Brain pericyte (primary cell): ENCODE results near the gene LIN52.
A peak's percentile ranks its signal among the peaks of the same experiment; 100 is the strongest.

Source experiments
- DNase-seq: peaks from one replicate; pipeline ENCODE4 v3.0.0-alpha.2; 2012; ENCODE audit warnings: low read depth, low spot score

LIN52 gene

GRCh38 chr14:74084277-74085046 is at the start of gene LIN52, which contains the start of gene ALDH6A1:
TSS of gene LIN52 (plus strand) at chr14:74084956. CDS start at chr14:74084975, 19 bp downstream.
TSS of gene ALDH6A1 (minus strand) at chr14:74084453. CDS start at chr14:74084394, 59 bp downstream.
- DNase-seq: peak; percentile 100

DNA sequence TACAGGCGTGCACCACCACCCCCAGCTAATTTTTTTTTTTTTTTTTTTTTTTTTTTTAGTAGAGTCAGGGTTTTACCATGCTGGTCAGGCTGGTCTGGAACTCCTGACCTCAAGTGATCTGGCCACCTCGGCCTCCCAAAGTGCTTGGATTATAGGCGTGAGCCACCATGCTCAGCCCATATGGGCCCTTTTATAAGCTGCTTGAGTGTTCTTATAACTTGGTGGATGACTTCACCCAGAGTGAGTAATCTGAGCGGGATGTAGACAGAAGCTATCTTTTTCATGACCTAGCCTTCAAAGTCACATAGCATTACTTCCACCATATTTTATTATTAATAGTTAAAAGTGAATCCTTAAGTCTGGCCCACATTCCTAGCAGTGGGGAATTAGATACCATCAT is 49.2 kb upstream of the LIN52 start:
- no peak for DNase-seq

DNA sequence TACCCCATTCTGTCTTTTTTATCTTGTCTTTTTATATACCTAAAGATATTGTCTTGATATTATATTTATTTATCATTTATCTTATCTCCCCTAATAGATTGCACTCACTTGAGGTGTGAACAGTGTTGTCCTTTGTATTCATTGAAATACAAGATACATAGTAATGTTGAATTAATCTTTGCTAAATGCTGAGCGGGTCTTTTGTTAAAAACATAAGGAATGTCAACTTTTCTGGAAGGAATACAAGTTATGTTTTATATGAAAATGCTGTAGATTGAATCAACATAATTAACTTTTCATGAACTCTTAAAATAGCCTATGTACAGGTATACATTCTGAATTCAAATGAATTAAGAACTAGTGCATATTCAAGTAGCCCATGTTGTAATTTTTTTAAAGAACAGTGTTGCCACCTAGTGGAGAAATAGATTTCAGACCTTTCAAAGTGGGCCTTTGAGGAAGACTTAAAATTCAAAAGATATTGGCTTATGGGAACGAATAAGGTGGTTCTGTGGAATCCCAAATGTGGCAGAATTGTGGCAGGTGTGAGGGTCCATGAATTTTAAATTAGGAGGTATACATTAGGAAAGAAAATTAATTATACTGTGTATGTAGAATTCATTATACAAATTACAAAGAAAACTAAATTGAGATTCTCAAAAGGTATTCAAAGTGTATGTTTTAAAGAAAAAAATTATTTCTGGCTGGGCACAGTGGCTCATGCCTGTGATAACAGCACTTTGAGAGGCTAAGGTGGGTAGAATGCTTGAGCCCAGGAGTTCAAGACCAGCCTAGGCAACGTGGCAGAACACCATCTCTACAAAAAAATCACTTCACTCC is 46.5 kb upstream of the LIN52 start:
- peak; percentile 11 for DNase-seq

- DNase-seq: no peak
Measured at GRCh38 chr14:74042296-74042695, 42.5 kb upstream of the LIN52 start.

GRCh38 chr14:74045522-74045921 is 39.2 kb upstream of the LIN52 start:
- no peak for DNase-seq

GRCh38 chr14:74048281-74048680 is 36.5 kb upstream of the LIN52 start:
- DNase-seq: no peak

DNA sequence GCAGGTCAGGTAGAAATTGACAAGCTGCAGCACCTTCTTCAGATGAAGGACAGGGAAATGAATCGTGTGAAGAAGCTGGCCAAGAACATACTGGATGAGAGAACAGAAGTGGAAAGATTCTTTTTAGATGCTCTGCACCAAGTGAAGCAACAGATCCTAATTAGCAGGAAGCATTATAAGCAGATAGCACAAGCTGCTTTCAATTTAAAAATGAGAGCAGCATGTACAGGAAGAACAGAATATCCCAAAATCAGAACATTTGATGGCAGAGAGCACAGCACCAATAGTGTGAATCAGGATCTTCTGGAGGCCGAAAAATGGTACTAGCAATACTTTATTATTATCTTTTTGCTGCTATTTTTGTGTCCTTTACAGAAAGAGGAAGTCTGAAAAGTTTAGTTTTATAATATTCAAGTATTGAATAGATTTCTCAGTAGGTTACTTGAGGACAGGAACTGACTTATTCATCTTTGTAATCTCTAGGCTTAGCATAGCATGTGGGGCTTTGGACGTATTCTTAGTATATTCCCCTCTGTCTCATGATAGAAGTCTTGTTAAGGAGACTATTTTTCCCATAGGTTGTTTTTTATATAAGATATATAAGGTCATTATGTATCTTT is 34.8 kb upstream of the LIN52 start:
- DNase-seq: no peak

DNA sequence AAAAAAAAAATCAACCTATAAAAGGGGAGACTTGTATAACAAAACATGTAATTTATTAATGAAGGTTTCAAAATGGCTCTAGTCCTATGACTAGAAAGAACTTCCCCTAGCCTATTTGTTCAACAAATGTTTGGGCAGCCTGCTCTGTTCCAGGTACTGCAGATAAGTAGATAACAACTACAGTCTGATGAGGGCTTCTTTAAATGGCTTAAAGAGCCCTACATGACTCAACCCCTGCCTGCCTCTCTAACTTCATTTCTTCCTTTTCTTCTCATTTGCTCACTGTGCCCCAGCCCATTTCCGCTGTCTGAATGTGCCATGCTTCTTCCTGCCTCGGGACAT is 22.0 kb upstream of the LIN52 start:
- no peak for DNase-seq

GRCh38 chr14:74064426-74064825 is 20.3 kb upstream of the LIN52 start:
- no peak for DNase-seq

GRCh38 chr14:74064883-74065282 is 19.9 kb upstream of the LIN52 start:
- no peak for DNase-seq

GRCh38 chr14:74065746-74066575 is 18.8 kb upstream of the LIN52 start:
- DNase-seq: no peak

DNA sequence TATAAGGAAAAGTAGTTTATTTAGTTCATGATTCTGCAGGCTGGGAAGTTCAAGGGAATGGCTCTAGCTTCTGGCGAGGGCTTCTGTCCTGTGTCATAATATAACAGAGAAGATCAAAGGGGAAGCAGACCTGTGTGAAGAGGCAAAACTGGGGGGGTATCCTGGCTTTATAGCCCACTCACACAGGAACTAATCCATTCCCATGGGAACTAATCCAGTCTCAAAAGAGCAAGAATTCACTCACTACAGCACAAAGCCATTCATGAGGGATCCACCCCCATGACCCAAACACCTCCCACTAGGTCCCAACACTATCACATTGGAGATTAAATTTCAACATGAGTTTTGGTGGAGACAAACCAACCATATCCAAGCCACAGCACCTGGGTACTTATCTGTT is 7.4 kb upstream of the LIN52 start:
- DNase-seq: no peak

GRCh38 chr14:74080820-74081460 is 3.8 kb upstream of the LIN52 start:
- DNase-seq: no peak

- DNase-seq: no peak
Measured at GRCh38 chr14:74081491-74081890, 3.3 kb upstream of the LIN52 start.

DNA sequence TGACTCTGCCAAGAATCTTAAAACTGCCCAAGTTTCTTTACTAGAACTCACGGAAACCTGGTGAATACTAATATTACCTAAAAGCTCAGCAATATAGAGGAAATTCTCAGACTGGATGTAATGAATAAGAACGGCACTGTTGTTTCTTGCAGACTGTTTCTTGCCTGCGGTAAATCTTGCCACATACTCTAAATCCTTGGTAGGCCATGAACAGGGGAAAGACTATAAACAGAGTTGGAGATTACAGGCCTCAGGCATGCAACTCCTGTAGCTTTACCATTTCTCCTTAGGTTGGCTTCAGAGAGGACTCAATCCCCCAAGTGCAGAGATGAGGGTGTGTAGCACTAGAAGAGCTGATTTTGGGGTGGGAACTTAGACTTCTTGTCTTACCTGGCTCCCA is 1.6 kb upstream of the LIN52 start:
- DNase-seq: no peak

- DNase-seq: no peak
Measured at GRCh38 chr14:74083784-74084276, 926 bp upstream of the LIN52 start.

- DNase-seq: no peak
Measured at GRCh38 chr14:74085047-74085637, 386 bp downstream of the LIN52 start.

DNA sequence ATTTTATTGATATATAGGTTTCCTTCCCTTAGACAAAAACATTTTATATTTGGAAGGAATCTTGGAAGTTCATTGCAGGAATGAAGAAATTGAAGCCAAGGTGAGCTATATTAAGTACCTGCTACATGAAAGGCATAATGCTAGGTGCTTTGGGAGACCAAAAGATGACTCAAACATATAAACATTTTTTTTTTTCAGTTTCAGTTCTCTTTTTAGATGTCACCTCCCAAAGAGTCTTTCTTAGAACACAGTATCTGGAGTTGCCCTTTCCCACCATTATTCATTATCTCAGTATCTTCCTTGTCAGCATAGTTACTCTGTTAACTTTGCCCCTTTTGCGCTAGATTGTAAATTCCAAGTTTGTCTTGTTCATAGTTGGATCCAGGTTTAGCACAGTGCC is 1.1 kb downstream of the LIN52 start:
- no peak for DNase-seq

GRCh38 chr14:74089251-74090020 is 4.7 kb downstream of the LIN52 start:
- DNase-seq: no peak

- DNase-seq: no peak
Measured at GRCh38 chr14:74105381-74105780, 20.6 kb downstream of the LIN52 start.
